Stimulated activated CD4-positive, alpha-beta T cell treated with anti-CD3 and anti-CD28 coated beads, Interleukin-4, amount 100 ng/mL, for 24 hours (primary cell): ENCODE results near the gene CISD3.
"Not testable (repeated sequence)": the region's sequence is repeated elsewhere in the genome, so short reads cannot be mapped to it uniquely, and the experiment has no call there.

Experiments used
- DNase-seq: peaks from one replicate; pipeline ENCODE4 v3.0.0-alpha.2; 2020

Gene CISD3

GRCh38 chr17:38709104-38709820 is 20.9 kb upstream of the CISD3 start:
- DNase-seq, result no peak

GRCh38 chr17:38709864-38710603 is 20.1 kb upstream of the CISD3 start:
- DNase-seq, result no peak

DNA sequence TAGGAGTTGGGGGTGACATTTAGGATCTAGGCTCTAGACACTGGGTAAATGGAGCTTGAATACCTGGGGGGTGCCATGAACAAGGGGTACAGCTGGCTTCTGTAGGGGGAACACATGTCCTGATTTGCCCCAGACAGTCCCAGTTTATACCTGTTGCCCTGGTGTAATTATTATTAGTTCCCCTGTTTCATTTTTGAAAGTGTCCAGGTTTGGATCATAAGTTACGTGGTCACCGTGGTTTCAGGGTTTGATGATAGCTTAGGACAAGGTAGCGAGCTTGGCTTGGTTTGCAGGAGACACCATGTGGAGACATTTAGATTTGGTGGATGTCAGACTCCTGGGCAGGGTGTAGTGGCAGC is 19.6 kb upstream of the CISD3 start:
- no peak for DNase-seq

DNA sequence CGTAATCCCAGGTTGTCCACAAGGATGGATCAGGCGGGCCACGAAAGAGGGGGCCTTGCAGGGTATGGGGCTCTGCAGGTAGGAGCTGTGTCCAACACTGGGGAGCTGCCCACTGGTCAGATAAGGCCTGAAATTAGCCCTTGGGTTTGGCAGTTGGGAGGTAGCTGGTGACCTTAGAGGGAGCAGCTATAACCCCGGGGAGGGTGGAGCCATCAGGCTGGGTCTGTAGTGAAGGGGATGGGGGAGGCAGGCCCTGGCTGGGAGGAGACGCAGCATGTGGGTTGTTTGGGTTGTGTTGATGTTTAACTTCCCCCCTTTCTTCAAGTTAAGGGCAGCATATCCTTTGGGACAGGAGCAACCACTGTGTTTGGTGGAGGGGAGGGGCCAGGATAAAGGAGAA is 19.2 kb upstream of the CISD3 start:
- no peak for DNase-seq

GRCh38 chr17:38711792-38712571 is 18.2 kb upstream of the CISD3 start:
- no peak for DNase-seq

GRCh38 chr17:38712593-38712992 is 17.5 kb upstream of the CISD3 start:
- DNase-seq, result no peak

GRCh38 chr17:38713456-38714075 is 16.6 kb upstream of the CISD3 start:
- DNase-seq, result no peak

DNA sequence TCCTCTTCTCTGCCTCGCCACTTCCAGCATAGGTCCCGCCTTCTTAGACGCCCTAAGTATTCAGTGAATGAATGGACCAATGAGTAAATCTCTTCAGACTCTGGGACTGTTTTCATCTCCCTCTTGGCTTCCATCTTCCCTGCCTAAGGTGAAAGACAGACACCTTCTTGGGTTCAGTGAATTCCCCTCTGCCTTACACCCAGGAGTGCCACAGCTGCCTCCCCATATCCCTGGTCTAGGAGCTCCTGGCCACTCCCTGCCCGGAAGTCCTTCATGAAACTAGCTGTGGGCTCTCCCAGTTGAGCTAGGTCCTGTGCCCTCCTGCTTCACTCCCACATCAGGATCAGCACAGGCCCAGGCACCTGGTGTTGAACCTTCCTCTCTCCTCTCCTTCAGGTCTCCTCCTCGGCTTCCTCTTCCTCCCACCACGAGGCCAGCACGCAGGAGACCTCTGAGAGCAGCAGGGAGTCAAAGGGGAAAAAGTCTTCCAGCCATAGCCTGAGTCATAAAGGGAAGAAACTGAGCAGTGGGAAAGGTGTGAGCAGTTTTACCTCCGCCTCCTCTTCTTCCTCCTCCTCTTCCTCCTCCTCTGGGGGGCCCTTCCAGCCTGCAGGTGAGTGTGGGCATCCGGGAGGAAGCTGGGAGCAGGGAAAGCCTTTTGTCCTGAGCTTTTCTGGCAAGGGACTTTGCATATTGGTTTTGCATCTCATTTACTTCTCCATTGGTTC is 14.8 kb upstream of the CISD3 start:
- DNase-seq, result no peak

GRCh38 chr17:38716368-38717005 is 13.7 kb upstream of the CISD3 start:
- DNase-seq, result no peak

- no peak for DNase-seq
Observed at GRCh38 chr17:38717139-38717745, 12.9 kb upstream of the CISD3 start.

GRCh38 chr17:38719289-38719942 is 10.7 kb upstream of the CISD3 start:
- no peak for DNase-seq

DNA sequence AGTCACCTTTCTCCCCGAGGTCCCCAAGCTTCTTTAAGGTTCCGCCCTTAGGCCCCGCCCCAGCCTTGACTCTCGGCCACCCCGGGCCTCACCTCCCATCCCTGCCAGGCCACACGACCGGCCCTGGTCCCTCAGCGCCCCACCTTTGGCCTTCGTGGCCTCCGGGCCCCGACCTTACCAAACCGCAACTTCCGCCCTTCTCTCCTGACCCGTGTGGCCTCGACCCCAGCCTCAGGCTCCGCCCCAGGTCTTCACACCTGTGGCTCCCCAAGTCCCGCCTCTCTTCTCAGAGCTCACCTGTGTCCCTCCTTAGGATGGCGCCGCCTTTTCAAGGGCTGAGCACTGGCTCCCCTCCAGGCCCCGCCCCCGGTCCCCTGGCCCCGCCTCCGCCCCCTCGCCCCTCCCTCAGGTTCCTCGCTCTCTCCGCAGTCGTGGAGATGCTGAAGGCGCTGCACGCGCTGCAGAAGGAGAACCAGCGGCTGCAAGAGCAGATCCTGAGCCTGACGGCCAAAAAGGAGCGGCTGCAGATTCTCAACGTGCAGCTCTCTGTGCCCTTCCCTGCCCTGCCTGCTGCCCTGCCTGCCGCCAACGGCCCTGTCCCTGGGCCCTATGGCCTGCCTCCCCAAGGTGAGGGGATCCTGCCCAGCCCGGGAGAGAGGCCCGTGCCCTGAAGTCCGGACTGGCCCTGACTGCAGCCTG is 10.0 kb upstream of the CISD3 start:
- no peak for DNase-seq

DNA sequence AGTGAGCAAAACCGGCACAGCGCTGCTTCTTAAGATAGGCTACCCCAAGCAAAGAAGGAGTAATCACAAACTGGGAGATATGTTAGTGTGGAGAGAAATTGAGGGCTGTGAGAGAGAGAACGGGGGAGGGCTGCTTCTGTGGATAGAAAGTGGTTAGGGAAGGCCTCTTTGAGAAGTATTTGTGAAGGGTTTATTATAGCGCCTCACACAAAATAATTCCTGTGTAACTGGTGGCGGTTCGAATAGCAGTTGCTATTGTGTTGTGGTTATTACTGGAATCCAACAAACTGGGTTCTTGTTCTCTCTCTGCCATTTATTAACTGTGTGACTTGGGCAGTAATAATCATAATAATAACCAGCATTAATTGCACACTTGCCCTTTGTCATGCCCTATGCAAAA is 9.2 kb upstream of the CISD3 start:
- no peak for DNase-seq

- no peak for DNase-seq
Observed at GRCh38 chr17:38721802-38722201, 8.3 kb upstream of the CISD3 start.

- DNase-seq, result no peak
Observed at GRCh38 chr17:38724337-38724988, 5.7 kb upstream of the CISD3 start.

DNA sequence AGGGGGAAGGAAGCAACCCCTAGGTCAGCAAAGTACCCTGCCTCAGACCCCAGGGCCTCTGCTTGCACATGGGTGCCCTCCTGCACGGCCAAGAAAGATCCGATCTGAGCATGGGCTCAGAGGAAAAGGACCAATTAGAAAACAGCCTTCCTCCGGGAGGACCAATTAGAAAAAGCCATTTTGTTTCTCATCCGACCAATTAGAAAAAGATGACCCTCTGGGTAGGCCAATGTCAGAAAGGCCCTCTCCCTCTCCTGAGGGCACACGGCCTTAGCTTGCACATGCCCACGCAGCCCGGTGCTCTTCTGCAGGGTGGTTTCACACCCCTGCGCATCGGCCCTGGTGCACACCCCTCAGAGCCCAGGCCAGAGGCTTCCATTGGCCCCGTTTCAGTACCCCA is 5.1 kb upstream of the CISD3 start:
- DNase-seq, result no peak

- DNase-seq, result not testable (repeated sequence)
Observed at GRCh38 chr17:38726145-38726544, 4.0 kb upstream of the CISD3 start.

DNA sequence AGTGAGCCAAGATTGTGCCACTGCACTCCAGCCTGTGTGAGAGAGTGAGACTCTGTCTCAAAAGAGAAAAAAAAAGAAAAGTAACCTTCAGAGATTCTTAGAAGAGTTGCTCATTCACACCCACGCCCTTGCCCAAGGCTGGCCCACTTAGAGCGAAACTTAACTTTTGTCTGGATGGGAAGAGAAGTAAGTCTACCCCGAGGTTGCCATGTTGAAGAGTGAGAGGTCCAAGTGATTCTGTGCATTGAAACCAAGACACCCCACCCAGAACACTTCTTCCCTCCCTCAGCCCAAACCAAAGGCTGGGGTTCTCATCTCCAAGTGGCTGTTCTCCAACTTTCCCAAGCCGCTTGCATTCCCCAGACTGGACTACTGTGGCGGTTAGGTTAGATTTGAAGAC is 2.4 kb upstream of the CISD3 start:
- DNase-seq, result peak; percentile 86

GRCh38 chr17:38728290-38728831 is 1.8 kb upstream of the CISD3 start:
- peak; percentile 60 for DNase-seq
